IPS-18c (cell line): Measurements from ENCODE around the gene CCDC9B.

ENCODE experiments used
- H3K4me3 ChIP-seq: 2 replicates; pipeline ENCODE4 v1.7.0; 2013; ENCODE audit warnings: low read depth, mild to moderate bottlenecking, low read length, moderate library complexity; ENCODE audit not compliant: insufficient read depth
- H3K9me3 ChIP-seq: one replicate; pipeline ENCODE4 v1.6.1; 2013; ENCODE audit warnings: mild to moderate bottlenecking, low read length, moderate library complexity; ENCODE audit not compliant: control insufficient read depth, insufficient read depth

Gene CCDC9B

DNA sequence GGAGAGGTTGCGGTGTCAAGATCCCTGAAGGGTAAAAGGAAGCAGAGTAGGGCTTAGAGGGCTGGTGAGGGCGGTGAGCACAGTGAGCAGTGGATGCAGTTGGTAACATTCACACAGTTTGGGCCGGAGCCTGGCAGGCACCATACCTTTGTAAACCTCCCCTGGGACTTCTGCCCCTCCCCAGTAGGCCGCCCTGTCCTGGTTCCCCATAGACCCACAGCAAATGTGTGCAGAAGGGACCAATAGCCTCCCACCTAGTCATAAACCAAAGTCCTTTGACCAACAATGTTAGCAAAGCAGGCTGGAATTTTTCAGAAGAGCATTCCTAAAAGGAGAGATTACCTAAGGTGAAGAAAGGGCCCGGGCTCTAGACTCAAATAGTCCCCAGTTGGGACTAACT lies 8.4 kb upstream of the CCDC9B start:
- H3K9me3 ChIP-seq = no peaks in the 10 kb centered on the region
- no peak overlapping the region for H3K4me3 ChIP-seq

DNA sequence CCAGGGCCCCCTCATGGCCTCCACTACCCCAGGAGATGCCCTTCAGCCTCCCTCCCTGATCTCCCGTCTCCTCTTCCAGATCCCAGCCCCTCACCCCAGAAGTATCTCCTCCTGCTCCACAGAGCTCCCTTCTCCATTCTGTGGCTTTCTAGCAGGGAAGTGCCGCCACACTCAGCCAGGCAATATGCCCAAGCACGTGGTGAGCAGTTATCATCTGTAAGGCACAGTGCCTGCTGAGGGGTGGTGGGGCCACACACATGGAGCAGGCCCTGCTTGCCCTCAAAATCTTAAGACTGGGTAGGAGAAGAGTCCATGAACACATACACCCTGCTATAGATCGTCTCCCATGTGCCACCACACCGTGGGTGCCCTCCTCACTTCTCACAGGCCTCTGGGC lies 7.7 kb upstream of the CCDC9B start:
- Histone ChIP-seq H3K4me3 (no peak overlapping the region), H3K9me3 (no peaks in the 10 kb centered on the region)

DNA sequence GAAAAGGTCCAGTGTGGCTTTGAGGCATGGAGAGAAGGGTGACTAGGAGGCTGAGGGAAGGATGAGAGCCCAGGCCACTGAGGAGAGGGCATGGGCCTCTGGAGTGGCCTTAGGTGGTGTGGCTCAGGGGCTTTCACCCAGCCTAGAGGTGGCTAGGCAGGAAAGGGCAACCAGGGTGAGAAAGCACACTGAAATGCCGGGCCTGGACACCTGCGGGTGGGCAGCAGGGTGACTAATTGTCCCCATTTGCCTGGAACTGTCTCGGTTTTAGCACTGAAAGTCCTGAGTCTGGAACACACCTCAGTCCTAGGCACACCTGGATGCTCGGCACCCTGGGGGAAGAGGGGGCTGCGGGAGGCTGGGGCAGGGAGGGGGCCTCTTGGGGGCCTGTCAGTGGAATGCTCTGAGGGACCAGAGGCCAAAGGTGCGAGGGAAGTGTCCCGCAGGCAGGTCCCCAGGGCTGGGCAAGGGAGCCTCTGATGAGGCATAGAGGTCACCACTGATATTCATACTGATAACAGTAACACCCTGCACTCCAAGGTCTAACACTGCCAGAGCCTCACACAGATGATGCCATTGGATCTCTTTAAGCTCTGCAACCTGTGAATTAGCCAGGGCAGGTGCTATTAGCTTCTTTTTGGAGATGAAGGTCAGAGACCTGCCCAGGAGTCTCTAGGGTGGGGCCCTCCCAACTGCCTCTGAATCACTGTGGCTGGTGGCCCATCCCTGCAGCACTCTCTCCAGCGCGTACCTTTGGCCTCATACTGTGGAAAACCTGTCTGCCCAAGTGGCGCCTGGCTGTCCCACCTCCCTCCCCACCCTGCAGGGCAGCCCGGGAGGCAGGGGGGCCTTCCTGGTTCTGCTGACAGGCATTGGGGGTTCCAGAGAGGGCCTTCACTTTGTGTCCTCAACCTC lies 7.1 kb upstream of the CCDC9B start:
- no peaks in the 10 kb centered on the region for H3K9me3 ChIP-seq
- H3K4me3 ChIP-seq = no peak overlapping the region

DNA sequence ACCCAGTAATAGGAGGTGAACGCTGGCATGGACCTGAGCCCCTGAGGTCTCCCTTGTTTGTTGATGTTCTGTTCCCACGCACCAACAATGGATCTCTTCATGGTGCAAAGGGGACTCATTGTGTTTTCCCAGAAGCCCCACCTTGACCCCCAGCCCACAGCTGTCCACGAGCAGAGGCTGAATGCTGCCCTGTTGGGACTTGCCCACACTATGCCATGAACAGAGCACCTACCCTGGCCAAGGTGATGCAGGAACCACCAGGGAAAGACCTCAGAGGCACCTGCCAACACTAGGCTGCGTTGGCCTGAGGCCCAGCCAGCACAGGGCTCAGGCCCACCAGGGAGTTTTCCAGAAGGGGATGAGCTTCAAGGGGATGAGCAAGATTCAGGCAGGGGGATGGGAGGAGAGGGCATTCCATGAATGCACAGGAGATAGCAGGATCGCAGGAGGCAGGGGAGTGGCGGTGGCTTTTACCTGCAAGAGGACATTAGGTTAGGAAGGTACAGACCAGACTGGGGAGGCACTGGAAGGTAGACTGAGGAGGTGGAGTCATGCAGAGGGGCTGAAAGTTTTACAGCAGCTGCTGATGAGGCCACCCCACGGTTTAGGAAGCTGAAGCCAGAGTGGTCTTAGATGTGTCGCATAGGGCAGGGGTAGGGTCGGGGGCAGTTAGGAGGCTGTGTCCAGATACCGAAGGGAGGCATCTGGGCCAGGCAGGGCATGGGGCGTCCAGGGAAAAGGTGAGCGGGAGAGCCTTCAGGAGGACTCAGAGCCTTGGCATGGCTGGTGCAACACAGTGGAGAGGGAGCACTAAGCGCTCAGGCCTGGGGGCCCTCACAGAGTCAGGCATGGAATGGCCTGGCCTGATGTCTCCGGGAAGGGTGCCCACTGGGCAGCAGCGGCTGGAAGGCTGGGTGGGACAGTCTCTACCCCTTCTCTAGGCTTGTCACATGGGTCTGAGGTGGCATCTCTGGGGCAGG lies 6.1 kb upstream of the CCDC9B start:
- Histone ChIP-seq H3K9me3 (no peaks in the 10 kb centered on the region), H3K4me3 (no peak overlapping the region)

- H3K9me3 ChIP-seq = no peaks in the 10 kb centered on the region
- H3K4me3 ChIP-seq = no peak overlapping the region
These were observed 5.3 kb upstream of the CCDC9B start for GRCh38 chr15:40345867-40346578.

GRCh38 chr15:40345225-40345866 lies 4.6 kb upstream of the CCDC9B start:
- no peaks in the 10 kb centered on the region for H3K9me3 ChIP-seq

DNA sequence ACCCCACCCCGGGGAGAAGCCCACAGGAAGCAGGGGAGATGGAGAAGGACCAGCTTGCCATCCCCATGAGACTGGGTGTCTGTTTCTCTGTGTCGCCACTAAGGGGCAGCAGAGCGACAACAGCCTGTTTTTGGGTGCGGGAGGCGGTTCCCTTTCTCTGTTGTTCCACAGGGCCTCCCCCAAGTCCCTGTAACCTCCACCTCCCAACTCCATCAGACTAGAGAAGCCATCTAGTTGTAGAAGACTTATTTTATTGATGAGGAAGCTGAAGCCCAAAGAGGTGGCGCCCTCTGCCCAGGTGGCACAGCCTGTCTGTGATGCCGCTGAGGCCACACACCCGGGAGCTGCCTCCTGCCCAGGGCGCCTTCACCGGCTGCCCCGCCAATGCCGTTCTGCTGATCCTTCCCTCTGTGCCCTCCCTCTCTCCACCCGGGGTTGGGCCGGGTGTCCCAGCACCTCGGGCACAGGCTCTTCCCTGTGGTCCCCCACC lies 3.9 kb upstream of the CCDC9B start:
- Histone ChIP-seq H3K9me3 (no peaks in the 10 kb centered on the region), H3K4me3 (no peak overlapping the region)

More at GRCh38 chr15:40345225-40345866, 4.6 kb upstream of the CCDC9B start:
- no peak overlapping the region for H3K4me3 ChIP-seq

GRCh38 chr15:40344217-40344616 lies 3.5 kb upstream of the CCDC9B start:
- Histone ChIP-seq H3K4me3 (no peak overlapping the region), H3K9me3 (no peaks in the 10 kb centered on the region)

- Histone ChIP-seq H3K9me3 (no peaks in the 10 kb centered on the region), H3K4me3 (no peak overlapping the region)
These were observed 2.8 kb upstream of the CCDC9B start for GRCh38 chr15:40343512-40343911.

DNA sequence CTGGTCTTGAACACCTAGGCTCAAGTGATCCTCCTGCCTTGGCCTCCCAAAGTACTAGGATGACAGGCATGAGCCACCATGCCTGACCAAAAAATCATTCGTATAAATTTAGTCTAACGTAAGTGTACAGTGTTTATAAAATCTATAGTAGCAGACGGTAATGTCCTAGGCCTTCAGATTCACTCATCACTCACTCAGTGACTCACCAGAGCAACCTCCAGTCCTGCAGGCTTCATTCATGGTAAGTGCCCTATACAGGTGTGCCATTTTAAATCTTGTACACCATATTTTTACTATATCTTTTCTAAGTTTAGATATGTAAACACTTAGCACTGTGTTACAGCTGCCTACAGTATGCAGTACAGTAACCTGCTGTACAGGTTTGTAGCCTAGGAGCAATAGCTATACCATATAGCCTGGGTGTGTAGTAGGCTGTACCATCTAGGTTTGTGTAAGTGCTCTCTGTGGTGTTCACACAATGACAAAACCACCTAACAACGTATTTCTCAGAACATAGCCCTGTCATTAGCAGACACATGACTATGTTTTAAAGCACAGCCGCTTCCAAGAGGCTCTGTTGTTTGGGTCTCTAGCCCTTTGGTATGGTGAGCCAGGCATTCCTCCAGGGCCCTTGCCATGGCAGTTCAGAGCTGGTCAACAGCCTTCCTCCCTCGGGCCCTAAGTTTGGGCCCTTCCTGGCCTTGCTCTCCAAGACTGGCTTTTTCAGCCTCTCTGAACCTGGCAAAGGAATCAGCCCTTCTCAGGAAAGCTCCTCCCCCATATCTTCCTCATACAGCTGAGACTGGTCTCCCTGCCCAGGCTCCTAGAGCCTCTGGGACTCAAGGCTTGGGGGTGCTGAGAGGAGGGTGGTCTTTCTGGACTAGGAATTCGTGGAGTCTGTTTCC lies 1.9 kb upstream of the CCDC9B start:
- Histone ChIP-seq H3K9me3 (no peaks in the 10 kb centered on the region), H3K4me3 (no peak overlapping the region)

DNA sequence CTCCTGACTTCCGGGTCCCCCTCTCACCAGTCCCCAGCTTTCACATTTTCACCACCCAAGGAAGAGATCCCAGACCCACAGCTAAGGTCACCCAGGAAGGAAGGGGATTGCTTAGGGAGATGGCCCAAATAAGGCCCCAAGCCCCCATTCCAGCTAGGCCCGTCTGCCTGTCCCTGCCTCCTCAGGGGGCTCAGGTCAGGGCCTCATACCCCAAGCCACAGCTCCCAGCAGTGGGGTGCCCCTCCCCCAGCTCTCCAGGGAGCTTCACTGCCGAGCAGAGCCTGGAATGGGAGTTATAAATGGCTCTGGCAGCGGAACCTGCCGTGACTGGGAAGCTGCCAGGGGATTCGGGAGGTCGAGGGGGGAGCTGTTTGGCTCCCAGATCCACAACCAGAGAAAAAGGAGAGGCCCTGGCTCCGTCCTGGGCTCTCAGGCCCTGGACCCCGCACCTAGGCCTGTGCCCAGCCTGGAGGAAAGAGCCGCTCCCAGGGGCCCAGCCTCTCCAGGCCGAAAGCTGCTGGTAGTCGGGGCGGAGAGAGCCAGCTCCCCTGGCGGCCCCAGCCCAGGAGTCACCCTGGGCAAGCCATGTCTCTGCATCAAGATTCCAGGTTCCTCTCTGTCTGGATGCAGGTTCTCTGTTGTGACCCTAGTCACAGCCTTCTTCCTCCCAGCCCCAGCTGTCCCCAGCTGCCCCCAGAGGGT lies 550 bp downstream of the CCDC9B start:
- no peaks in the 10 kb centered on the region for H3K9me3 ChIP-seq
- no peak overlapping the region; the same call in 1 of the 2 replicates for H3K4me3 ChIP-seq

- no peaks in the 10 kb centered on the region for H3K9me3 ChIP-seq
- H3K4me3 ChIP-seq = no peak overlapping the region
These were observed 1.2 kb downstream of the CCDC9B start for GRCh38 chr15:40339621-40339945.

GRCh38 chr15:40338921-40339620 lies 1.7 kb downstream of the CCDC9B start:
- Histone ChIP-seq H3K9me3 (no peaks in the 10 kb centered on the region), H3K4me3 (no peak overlapping the region)

- Histone ChIP-seq H3K9me3 (no peaks in the 10 kb centered on the region), H3K4me3 (no peak overlapping the region; the same call in 1 of the 2 replicates)
These were observed 2.6 kb downstream of the CCDC9B start for GRCh38 chr15:40338041-40338657.
